GM18508 (cell line): ENCODE measurements around the gene TP53I11.

Experiments
- ATAC-seq: cut with Tn5 transposase; IDR thresholded peaks from one replicate; pipeline ENCODE4 v1.9.1; 2021; ENCODE audit warnings: moderate number of reproducible peaks; ENCODE audit not compliant: insufficient read depth, unreplicated experiment

Gene TP53I11

GRCh38 chr11:44960200-44960845 lies 9.6 kb upstream of the TP53I11 start:
- ATAC-seq = no peak

GRCh38 chr11:44959064-44959463 lies 8.4 kb upstream of the TP53I11 start:
- no peak for ATAC-seq

GRCh38 chr11:44957776-44958564 lies 7.3 kb upstream of the TP53I11 start:
- ATAC-seq = no peak

GRCh38 chr11:44957040-44957515 lies 6.4 kb upstream of the TP53I11 start:
- no peak for ATAC-seq

- no peak for ATAC-seq
These were observed 4.5 kb upstream of the TP53I11 start for GRCh38 chr11:44955015-44955738.

GRCh38 chr11:44954051-44954906 lies 3.6 kb upstream of the TP53I11 start:
- ATAC-seq = no peak

GRCh38 chr11:44952500-44953260 lies 2.0 kb upstream of the TP53I11 start:
- ATAC-seq = no peak

GRCh38 chr11:44952082-44952481 lies 1.4 kb upstream of the TP53I11 start:
- ATAC-seq = no peak

GRCh38 chr11:44950031-44950624 lies 555 bp downstream of the TP53I11 start:
- ATAC-seq = no peak

- no peak for ATAC-seq
These were observed 1.3 kb downstream of the TP53I11 start for GRCh38 chr11:44949160-44950030.

GRCh38 chr11:44948155-44948554 lies 2.5 kb downstream of the TP53I11 start:
- ATAC-seq = no peak

GRCh38 chr11:44947114-44947513 lies 3.6 kb downstream of the TP53I11 start:
- no peak for ATAC-seq

- no peak for ATAC-seq
These were observed 4.4 kb downstream of the TP53I11 start for GRCh38 chr11:44946263-44946662.

- ATAC-seq = no peak
These were observed 5.0 kb downstream of the TP53I11 start for GRCh38 chr11:44945666-44946065.

- no peak for ATAC-seq
These were observed 5.8 kb downstream of the TP53I11 start for GRCh38 chr11:44944853-44945235.

GRCh38 chr11:44944181-44944852 lies 6.4 kb downstream of the TP53I11 start:
- ATAC-seq = no peak

- ATAC-seq = no peak
These were observed 7.0 kb downstream of the TP53I11 start for GRCh38 chr11:44943696-44944095.

GRCh38 chr11:44943118-44943517 lies 7.6 kb downstream of the TP53I11 start:
- ATAC-seq = no peak
